Measurements from ENCODE around the gene BACH2.

DNA sequence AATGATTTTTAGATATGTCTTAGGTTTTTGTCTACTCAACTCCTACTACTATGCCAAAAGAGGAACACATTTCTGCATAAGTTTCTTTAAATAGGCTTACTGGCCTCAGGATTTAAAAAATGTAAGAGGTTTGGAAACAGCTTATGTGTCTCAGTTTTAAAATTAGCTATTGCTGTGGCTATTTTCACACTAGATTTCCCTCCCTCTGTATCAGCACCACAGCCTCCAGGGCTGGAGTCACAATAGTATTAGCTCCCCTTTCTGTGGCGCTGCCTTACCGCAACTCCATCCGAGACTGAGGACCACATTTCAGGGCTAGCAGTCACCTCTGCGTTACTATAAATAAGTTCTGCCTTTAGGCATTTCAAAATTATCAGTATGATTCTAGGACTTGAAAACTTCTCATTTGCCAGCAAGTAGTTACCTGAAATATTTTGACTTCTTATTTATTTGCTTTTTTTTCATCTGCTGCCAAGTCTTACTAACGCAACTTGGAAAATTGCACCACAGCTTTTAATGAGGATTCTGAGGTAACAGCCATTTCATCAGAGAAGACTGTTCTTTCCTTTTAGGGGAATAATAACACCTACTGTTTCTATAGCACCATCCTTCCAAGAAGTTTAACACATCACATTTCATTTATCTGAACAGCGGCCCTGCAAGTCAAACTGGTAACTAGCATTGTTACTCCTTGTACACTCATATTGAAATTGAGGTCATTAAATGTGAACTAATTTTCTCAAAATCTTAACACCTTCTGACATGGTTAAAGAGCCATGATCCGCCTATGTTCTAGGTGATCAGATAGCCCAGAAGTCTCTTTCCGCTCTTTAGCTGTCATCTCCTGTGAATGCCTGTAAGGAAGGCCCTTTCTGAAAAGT, 296.5 kb downstream of the BACH2 start:
- TF ChIP-seq, protein P1, sequence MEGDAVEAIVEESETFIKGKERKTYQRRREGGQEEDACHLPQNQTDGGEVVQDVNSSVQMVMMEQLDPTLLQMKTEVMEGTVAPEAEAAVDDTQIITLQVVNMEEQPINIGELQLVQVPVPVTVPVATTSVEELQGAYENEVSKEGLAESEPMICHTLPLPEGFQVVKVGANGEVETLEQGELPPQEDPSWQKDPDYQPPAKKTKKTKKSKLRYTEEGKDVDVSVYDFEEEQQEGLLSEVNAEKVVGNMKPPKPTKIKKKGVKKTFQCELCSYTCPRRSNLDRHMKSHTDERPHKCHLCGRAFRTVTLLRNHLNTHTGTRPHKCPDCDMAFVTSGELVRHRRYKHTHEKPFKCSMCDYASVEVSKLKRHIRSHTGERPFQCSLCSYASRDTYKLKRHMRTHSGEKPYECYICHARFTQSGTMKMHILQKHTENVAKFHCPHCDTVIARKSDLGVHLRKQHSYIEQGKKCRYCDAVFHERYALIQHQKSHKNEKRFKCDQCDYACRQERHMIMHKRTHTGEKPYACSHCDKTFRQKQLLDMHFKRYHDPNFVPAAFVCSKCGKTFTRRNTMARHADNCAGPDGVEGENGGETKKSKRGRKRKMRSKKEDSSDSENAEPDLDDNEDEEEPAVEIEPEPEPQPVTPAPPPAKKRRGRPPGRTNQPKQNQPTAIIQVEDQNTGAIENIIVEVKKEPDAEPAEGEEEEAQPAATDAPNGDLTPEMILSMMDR (IDR thresholded peaks at IDR 0.05; ENCODE audit: low read depth, low read length, poor library complexity, severe bottlenecking): no peak
- TF ChIP-seq EZH2phosphoT487 (IDR thresholded peaks at IDR 0.05; ENCODE audit: borderline replicate concordance, low read length): no peak
